ENCODE results near the gene EEF1A2.
"Not testable (repeated sequence)": the region's sequence is repeated elsewhere in the genome, so short reads cannot be mapped to it uniquely, and the experiment has no call there.

Gene EEF1A2

DNA sequence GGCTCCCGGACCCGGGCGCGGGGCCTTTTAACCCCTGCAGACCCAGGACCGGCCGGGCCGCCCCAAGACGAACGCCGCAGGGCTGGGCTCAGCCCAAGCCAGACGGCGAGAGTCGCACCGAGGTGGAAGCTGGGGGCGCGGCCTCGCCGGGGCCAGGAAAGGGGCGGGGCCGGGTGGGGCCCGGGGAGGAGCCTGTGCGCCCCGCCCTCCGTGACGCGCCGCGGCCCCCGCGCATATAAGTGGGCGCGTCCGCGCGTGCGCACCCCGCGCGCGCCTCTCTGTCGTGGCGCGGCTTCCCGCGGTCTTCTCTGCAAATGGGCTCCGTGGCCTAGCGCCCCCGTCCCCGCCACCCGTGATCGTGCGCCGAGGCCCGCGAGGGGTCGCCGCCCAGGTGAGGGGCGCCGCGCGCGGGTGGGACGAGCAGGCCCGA lies 21.6 kb upstream of the EEF1A2 start, which contains the start of gene PPDPF:
PPDPF (plus strand) TSS at position 262 of the 430 bp plus-strand sequence. CDS start 544 bp downstream, outside the sequence.
- H3K9me3 ChIP-seq (ENCODE audit: control insufficient read depth, low read length), result no peaks in the 10 kb centered on the region
- H3K27ac ChIP-seq (ENCODE audit: insufficient read depth, low read length, poor library complexity, severe bottlenecking), result peak within 1 kb of the TSS; percentile 70
- H3K4me3 ChIP-seq (ENCODE audit: insufficient read depth, low read depth, low read length, poor library complexity, severe bottlenecking), result peak within 1 kb of the TSS; percentile 76
- no peaks in the 10 kb centered on the region for H3K27me3 ChIP-seq (replicated peaks; ENCODE audit: control insufficient read depth, insufficient read depth, low read length, poor library complexity, severe bottlenecking)
- H3K36me3 ChIP-seq (ENCODE audit: control insufficient read depth, insufficient read depth, low read length), result peaks cover 10% of the 10 kb centered on the region
- H3K4me1 ChIP-seq (ENCODE audit: control insufficient read depth, insufficient read depth, low read length, poor library complexity, severe bottlenecking), result peaks cover 25% of the 10 kb centered on the region
- DNase-seq, result peak; percentile 72 to 79 (median 77)

DNA sequence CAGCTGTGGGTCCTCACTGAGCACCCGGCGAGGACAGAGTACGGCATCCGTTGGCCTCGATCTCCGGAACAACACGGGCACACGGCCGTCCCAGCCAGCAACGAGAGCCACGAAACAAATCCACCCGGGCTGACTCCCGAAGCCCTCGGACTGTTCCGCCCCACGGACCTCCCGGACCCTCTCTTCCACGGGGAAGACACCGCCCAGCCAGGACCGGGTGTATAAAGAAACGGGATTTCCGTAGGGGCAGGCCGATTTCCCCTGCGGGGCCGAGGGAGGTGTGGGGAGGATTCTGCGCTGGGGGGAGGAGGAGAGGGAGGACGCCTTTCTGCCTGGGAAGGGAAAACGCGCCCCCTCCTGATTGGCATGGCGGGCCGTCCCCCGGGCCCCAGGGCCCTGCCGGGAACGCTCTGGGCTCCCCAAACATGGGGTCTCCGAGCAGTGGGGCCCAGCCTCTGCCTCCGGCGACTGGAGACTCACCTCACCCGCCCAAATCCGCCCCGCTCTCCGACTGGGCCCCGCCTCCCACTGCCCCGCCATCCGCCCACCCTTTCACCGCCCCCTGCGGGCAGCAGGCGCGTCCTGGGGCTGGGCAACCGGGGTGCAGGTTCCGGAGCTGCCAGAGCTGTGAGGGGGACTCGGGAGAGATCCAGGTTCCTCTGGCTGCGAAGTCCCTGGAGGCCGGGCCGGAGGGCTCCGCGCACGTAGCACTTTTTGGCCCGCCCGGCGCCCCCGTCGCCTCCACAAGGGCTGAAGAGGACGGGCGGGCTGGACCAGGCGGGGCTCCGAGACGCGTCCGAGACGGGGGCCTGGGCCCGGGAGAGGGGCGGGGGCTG lies 21.0 kb upstream of the EEF1A2 start:
- peak; percentile 53 to 66 (median 58) for DNase-seq
- peak overlapping the region; percentile 76 for H3K4me3 ChIP-seq (ENCODE audit: insufficient read depth, low read depth, low read length, poor library complexity, severe bottlenecking)
- no peaks in the 10 kb centered on the region for H3K9me3 ChIP-seq (ENCODE audit: control insufficient read depth, low read length)
- peaks cover 25% of the 10 kb centered on the region for H3K4me1 ChIP-seq (ENCODE audit: control insufficient read depth, insufficient read depth, low read length, poor library complexity, severe bottlenecking)
- H3K36me3 ChIP-seq (ENCODE audit: control insufficient read depth, insufficient read depth, low read length), result peaks cover 10% of the 10 kb centered on the region
- H3K27me3 ChIP-seq (replicated peaks; ENCODE audit: control insufficient read depth, insufficient read depth, low read length, poor library complexity, severe bottlenecking), result no peaks in the 10 kb centered on the region
- H3K27ac ChIP-seq (ENCODE audit: insufficient read depth, low read length, poor library complexity, severe bottlenecking), result peak overlapping the region; percentile 70

DNA sequence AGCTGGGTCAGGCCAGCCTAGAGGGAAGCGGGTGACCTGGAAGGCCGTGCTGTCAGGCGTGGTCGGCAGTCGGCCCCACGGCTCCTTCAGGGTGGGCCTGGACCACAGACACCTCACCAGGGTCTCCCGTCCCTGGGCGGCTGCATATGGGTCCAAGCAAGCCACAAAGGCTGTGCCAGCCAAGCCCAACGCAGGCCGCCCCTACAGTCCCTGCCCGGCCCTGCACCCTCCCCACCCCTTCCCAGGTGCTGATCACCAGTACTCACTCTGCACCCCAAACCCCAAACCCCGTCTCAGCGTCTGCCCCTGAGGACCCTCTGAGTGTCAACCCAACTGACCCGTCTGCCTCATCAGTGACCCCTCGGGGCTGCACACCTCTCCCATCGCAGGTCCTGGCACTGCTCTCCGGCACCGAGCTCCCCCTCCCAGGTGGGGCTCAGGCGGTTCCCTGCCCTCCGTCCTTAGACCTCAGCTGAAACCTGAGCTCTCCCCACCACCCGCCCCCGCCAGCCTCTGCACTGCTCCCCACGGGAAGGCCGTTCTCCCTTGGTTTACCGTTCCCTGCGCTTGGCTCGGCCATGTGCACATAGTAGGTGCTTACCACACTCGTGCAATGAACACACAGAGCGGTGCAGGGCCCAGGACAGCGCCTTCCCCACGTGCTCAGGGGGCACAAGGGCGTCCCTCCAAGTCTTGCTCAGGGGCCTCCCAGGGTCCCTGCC lies 20.2 kb upstream of the EEF1A2 start:
- Histone ChIP-seq H3K4me1 (ENCODE audit: control insufficient read depth, insufficient read depth, low read length, poor library complexity, severe bottlenecking) (peaks cover 25% of the 10 kb centered on the region), H3K9me3 (ENCODE audit: control insufficient read depth, low read length) (no peaks in the 10 kb centered on the region), H3K27me3 (replicated peaks; ENCODE audit: control insufficient read depth, insufficient read depth, low read length, poor library complexity, severe bottlenecking) (no peaks in the 10 kb centered on the region), H3K36me3 (ENCODE audit: control insufficient read depth, insufficient read depth, low read length) (peaks cover 10% of the 10 kb centered on the region), H3K4me3 (ENCODE audit: insufficient read depth, low read depth, low read length, poor library complexity, severe bottlenecking) (peak overlapping the region; percentile 76), H3K27ac (ENCODE audit: insufficient read depth, low read length, poor library complexity, severe bottlenecking) (peak overlapping the region; percentile 70)
- no peak for DNase-seq

DNA sequence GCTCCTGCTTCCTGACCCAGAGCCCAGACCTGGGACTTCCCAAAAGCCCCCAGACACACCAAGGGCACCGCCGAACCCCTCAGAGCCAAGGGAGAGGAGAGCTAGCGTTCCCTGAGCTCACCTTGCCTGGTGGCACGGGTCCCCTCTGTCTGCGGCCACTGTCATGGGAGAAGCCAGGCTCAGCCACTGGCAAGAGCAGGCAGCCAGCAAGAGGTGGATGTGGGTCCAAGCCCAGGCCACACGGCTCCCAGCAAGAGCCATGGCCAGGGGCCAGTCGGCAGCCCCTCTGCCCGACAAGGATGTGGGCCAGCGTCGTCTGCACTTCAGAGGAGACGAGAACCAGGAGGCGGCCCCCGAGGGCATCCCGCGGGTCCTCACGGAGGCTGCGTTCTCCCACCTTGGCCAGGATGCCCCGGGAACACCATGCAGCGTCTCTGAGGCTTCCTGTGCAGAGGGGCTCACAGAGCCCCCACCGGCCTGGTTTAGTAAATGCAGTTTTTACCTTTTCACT lies 19.5 kb upstream of the EEF1A2 start:
- Histone ChIP-seq H3K27ac (ENCODE audit: insufficient read depth, low read length, poor library complexity, severe bottlenecking) (no peak overlapping the region), H3K9me3 (ENCODE audit: control insufficient read depth, low read length) (no peaks in the 10 kb centered on the region), H3K4me1 (ENCODE audit: control insufficient read depth, insufficient read depth, low read length, poor library complexity, severe bottlenecking) (peaks cover 25% of the 10 kb centered on the region), H3K27me3 (replicated peaks; ENCODE audit: control insufficient read depth, insufficient read depth, low read length, poor library complexity, severe bottlenecking) (no peaks in the 10 kb centered on the region), H3K4me3 (ENCODE audit: insufficient read depth, low read depth, low read length, poor library complexity, severe bottlenecking) (no peak overlapping the region), H3K36me3 (ENCODE audit: control insufficient read depth, insufficient read depth, low read length) (peaks cover 6% of the 10 kb centered on the region)
- no peak for DNase-seq

DNA sequence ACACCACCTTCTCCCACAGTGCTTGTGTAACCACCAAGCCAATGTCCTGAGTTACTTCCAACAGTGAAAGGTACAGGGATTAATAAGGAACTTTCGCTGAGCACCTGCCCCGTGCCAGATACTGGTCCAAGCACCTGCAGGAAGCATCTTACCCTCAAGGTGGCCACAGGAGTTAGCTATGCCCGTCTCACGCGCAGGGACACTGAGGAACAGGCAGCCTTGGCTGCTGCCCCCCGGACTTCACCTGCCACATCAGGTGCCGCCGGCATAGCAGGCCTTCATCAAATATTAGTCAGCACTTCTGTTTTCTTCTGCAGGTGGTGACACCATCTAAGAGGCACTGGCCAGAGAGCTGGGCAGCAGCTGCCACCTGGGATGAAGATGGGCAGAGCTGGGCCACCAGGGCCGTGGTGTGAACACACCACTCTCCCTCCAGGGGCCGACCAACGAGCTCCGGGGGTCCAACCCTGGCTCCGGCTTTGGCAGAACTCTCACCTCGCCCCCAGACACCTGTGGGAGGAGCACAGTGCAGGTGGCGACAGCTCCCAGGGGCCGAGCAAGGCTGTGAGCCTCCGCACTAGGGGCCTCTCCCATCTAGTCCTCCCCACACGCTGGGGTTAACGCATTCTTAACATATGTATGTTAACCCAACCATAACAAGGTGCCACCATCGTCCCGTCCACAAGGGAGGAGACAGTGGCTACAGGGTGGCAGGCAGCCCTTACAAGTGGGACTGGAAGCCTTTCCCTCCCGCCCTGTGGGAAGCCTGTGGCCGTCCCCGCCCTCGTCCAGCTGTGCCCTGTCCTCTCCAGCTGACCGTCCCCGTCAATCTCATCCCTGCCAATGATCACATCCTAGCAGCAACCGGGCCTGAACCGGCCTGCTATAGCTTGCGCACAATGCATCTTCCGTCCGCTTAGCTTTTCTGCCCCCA lies 18.8 kb upstream of the EEF1A2 start:
- no peaks in the 10 kb centered on the region for H3K27me3 ChIP-seq (replicated peaks; ENCODE audit: control insufficient read depth, insufficient read depth, low read length, poor library complexity, severe bottlenecking)
- H3K36me3 ChIP-seq (ENCODE audit: control insufficient read depth, insufficient read depth, low read length), result no peaks in the 10 kb centered on the region
- H3K27ac ChIP-seq (ENCODE audit: insufficient read depth, low read length, poor library complexity, severe bottlenecking), result no peak overlapping the region
- H3K9me3 ChIP-seq (ENCODE audit: control insufficient read depth, low read length), result no peaks in the 10 kb centered on the region
- DNase-seq, result no peak
- no peak overlapping the region for H3K4me3 ChIP-seq (ENCODE audit: insufficient read depth, low read depth, low read length, poor library complexity, severe bottlenecking)
- H3K4me1 ChIP-seq (ENCODE audit: control insufficient read depth, insufficient read depth, low read length, poor library complexity, severe bottlenecking), result peaks cover 24% of the 10 kb centered on the region

DNA sequence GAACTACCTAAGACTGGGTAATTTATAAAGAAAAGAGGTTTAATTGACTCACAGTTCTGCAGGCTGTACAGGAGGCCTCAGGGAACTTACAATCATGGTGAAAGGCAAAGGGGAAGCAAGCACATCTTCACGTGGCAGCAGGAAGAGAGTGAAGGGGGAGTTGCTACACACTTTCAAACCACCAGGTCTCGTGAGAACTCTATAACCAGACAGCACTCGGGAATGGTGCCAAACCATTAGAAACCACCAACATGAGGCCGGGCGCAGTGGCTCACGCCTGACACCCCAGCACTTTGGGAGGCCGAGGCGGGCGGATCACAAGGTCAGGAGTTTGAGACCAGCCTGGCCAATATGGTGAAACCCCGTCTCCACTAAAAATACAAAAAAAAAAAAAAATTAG lies 15.6 kb upstream of the EEF1A2 start:
- H3K27ac ChIP-seq (ENCODE audit: insufficient read depth, low read length, poor library complexity, severe bottlenecking); H3K27me3 ChIP-seq (replicated peaks; ENCODE audit: control insufficient read depth, insufficient read depth, low read length, poor library complexity, severe bottlenecking); H3K36me3 ChIP-seq (ENCODE audit: control insufficient read depth, insufficient read depth, low read length); H3K4me1 ChIP-seq (ENCODE audit: control insufficient read depth, insufficient read depth, low read length, poor library complexity, severe bottlenecking); H3K4me3 ChIP-seq (ENCODE audit: insufficient read depth, low read depth, low read length, poor library complexity, severe bottlenecking); DNase-seq; H3K9me3 ChIP-seq (ENCODE audit: control insufficient read depth, low read length): not testable (repeated sequence)

DNA sequence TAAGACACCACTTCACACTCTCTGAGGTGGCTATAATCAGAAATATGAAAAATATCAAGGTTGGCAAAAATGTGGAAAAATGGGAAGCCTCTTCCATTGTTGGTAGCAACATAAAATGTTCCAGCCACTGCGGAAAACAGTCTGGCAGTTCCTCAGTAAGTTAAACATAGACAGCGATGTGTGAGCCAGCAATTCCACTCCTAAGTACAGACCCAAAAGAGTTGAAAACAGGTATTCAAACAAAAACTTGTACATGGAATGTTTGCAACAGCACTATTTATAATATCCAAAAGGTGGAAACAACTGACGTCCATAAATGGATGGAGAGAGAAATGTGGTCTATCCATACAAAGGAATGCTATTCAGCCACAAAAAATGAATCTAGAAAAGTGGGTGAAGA lies 14.3 kb upstream of the EEF1A2 start:
- Histone ChIP-seq H3K27me3 (replicated peaks; ENCODE audit: control insufficient read depth, insufficient read depth, low read length, poor library complexity, severe bottlenecking) (no peaks in the 10 kb centered on the region), H3K4me1 (ENCODE audit: control insufficient read depth, insufficient read depth, low read length, poor library complexity, severe bottlenecking) (no peaks in the 10 kb centered on the region), H3K36me3 (ENCODE audit: control insufficient read depth, insufficient read depth, low read length) (no peaks in the 10 kb centered on the region), H3K9me3 (ENCODE audit: control insufficient read depth, low read length) (no peaks in the 10 kb centered on the region), H3K4me3 (ENCODE audit: insufficient read depth, low read depth, low read length, poor library complexity, severe bottlenecking) (no peak overlapping the region), H3K27ac (ENCODE audit: insufficient read depth, low read length, poor library complexity, severe bottlenecking) (no peak overlapping the region)
- no peak for DNase-seq

DNA sequence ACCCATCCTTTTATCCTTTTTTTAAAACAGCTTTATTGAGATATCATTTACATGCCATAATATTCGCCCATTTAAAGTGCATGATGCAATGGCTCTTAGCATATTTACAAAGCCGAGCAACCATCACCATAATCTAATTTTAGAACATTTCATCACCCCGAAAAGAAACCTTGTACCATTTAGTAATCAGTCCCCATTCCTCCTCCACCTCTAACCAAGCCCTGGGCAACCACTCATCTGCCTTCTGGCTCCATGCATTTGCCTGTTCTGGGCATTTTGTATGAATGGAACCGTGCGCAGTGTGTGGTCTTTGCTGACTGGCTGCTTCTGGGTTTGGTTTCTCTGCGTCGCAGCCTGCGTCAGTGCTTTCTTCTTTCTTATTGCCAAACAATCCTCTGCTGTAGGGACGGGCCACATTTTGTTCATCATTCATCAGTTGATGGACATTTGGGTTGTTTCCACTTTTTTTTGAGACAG lies 10.2 kb upstream of the EEF1A2 start:
- Histone ChIP-seq H3K9me3 (ENCODE audit: control insufficient read depth, low read length) (no peaks in the 10 kb centered on the region), H3K27me3 (replicated peaks; ENCODE audit: control insufficient read depth, insufficient read depth, low read length, poor library complexity, severe bottlenecking) (no peaks in the 10 kb centered on the region), H3K4me3 (ENCODE audit: insufficient read depth, low read depth, low read length, poor library complexity, severe bottlenecking) (no peak overlapping the region), H3K27ac (ENCODE audit: insufficient read depth, low read length, poor library complexity, severe bottlenecking) (no peak overlapping the region), H3K4me1 (ENCODE audit: control insufficient read depth, insufficient read depth, low read length, poor library complexity, severe bottlenecking) (no peaks in the 10 kb centered on the region), H3K36me3 (ENCODE audit: control insufficient read depth, insufficient read depth, low read length) (no peaks in the 10 kb centered on the region)
- DNase-seq, result no peak

DNA sequence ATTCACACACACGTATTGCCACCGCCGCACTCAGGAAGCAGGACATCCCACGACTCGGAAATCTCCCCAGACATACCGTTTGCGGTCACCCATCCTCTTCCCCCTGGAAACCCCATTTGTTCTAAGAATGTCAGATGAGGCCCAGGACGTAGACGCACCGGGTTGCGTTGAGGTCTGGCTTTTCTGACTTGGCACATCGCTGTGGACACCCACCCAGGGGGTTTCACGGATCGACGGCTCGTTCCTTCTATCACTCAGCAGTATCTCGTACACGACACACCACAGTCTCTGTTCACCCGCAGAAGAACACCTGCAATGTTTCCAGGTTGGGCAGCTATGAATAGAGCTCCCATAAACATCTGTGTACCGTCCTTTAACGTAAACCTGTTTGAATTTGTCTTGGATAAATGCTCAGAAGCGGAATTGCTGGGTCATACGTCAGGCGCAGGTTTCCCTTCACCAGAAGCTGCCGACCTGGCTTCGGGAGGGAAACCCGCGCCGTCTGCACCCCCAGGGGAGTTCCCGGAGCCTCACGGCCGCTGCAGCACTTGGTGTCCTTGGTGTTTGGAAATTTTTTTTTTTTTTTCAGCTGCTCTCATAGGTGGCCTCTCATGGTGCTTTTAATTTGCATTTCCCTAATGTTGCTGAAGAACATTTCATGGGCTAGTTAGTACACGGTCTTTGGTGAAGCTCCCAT lies 9.3 kb upstream of the EEF1A2 start:
- no peak overlapping the region for H3K4me3 ChIP-seq (ENCODE audit: insufficient read depth, low read depth, low read length, poor library complexity, severe bottlenecking)
- no peaks in the 10 kb centered on the region for H3K4me1 ChIP-seq (ENCODE audit: control insufficient read depth, insufficient read depth, low read length, poor library complexity, severe bottlenecking)
- no peaks in the 10 kb centered on the region for H3K9me3 ChIP-seq (ENCODE audit: control insufficient read depth, low read length)
- no peak for DNase-seq
- no peak overlapping the region for H3K27ac ChIP-seq (ENCODE audit: insufficient read depth, low read length, poor library complexity, severe bottlenecking)
- no peaks in the 10 kb centered on the region for H3K36me3 ChIP-seq (ENCODE audit: control insufficient read depth, insufficient read depth, low read length)
- no peaks in the 10 kb centered on the region for H3K27me3 ChIP-seq (replicated peaks; ENCODE audit: control insufficient read depth, insufficient read depth, low read length, poor library complexity, severe bottlenecking)

All from effector memory CD4-positive, alpha-beta T cell (primary cell).